Measurements from ENCODE around the gene GNAS. TPM values are rescaled to one million over a fixed set of nuclear protein-coding genes. Genes with fewer than 3 reads are reported as not detected.

The GNAS gene
- total RNA-seq, 1 donor from 2014 or later = 1,173 TPM

DNA sequence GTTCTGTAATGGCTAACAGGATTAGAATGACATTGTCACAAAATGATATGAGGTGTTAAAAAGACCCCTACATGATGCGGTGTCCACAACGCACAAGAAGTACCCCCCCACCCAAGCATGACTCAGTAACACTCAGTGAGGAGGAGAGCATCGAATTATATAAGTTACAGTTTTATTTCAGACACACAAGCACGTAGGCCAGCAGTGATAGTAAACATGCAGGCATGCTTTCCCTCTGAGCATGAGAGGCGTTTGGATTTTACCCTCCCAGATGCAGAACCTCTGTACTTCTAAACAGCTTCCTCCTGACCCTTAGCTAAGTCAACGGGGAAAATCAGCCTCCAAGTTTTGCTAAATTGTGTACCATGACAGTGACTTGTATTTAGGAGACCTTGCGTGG lies 23.9 kb downstream of the GNAS start:
- H3K4me1 Mint-ChIP-seq (ENCODE audit: unreplicated experiment) = peaks cover 20% of the 10 kb centered on the region
- DNase-seq (ENCODE audit: extremely low spot score, unreplicated experiment) = peak; percentile 8
- H3K27me3 Mint-ChIP-seq (ENCODE audit: unreplicated experiment) = no peaks in the 10 kb centered on the region
- no peaks in the 10 kb centered on the region for H3K36me3 Mint-ChIP-seq (ENCODE audit: unreplicated experiment)
- TF ChIP-seq, protein P1, sequence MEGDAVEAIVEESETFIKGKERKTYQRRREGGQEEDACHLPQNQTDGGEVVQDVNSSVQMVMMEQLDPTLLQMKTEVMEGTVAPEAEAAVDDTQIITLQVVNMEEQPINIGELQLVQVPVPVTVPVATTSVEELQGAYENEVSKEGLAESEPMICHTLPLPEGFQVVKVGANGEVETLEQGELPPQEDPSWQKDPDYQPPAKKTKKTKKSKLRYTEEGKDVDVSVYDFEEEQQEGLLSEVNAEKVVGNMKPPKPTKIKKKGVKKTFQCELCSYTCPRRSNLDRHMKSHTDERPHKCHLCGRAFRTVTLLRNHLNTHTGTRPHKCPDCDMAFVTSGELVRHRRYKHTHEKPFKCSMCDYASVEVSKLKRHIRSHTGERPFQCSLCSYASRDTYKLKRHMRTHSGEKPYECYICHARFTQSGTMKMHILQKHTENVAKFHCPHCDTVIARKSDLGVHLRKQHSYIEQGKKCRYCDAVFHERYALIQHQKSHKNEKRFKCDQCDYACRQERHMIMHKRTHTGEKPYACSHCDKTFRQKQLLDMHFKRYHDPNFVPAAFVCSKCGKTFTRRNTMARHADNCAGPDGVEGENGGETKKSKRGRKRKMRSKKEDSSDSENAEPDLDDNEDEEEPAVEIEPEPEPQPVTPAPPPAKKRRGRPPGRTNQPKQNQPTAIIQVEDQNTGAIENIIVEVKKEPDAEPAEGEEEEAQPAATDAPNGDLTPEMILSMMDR (IDR thresholded peaks at IDR 0.05) = no peak
- H3K27ac Mint-ChIP-seq (ENCODE audit: unreplicated experiment) = no peak overlapping the region
- no peaks in the 10 kb centered on the region for H3K9me3 Mint-ChIP-seq (ENCODE audit: unreplicated experiment)
- no peak overlapping the region for H3K4me3 Mint-ChIP-seq (ENCODE audit: unreplicated experiment)

DNA sequence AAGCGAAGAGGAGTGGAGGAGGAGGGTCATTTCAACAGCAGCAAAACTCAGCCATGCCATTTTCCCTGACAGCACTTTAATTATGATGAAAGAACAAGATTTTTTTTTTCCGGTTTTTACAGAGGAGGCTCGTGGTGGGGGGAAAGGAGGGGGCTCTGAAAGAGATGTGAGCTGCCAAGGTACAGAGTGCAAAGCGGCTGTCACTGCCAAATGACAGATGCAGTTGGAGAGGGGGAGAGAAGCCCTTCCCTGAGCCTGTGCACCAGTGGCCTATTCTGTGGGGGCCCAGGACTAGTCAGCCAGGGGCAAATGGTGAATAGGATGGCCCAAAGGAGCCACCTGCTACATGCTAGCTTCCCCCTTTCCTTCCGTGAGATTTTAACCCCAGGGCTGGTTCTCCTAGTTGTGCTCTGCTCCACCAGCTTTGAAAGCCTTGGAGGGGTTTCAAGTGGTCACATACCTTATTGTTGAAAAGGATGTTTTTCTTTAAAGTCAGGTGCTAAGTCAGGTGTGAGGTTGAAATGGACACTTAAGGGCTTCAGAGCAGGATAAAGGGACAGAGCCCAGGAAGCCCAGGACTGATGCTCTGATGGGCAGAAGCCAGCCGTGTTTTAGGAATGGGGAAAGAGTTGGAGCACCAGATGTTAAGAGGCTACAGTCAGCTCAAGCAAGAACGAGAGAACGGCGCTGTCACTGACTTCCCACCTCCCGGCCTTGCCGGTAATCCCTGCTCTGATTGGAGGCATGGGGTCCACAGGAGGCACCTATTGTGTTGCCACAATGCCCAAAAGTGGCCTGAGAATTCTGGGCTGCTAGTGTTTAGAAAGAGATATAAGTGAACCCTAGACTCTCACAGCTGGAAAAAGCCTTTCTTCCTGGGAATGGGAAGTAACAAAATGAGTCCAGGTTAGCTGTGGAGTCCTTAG lies 24.8 kb downstream of the GNAS start:
- Mint-ChIP-seq H3K27me3 (ENCODE audit: unreplicated experiment) (no peaks in the 10 kb centered on the region), H3K4me3 (ENCODE audit: unreplicated experiment) (no peak overlapping the region), H3K36me3 (ENCODE audit: unreplicated experiment) (no peaks in the 10 kb centered on the region), H3K9me3 (ENCODE audit: unreplicated experiment) (no peaks in the 10 kb centered on the region), H3K4me1 (ENCODE audit: unreplicated experiment) (peaks cover 20% of the 10 kb centered on the region), H3K27ac (ENCODE audit: unreplicated experiment) (no peak overlapping the region)
- DNase-seq (ENCODE audit: extremely low spot score, unreplicated experiment) = peak; percentile 13
- TF ChIP-seq, protein P1 (IDR thresholded peaks at IDR 0.05) = no peak

DNA sequence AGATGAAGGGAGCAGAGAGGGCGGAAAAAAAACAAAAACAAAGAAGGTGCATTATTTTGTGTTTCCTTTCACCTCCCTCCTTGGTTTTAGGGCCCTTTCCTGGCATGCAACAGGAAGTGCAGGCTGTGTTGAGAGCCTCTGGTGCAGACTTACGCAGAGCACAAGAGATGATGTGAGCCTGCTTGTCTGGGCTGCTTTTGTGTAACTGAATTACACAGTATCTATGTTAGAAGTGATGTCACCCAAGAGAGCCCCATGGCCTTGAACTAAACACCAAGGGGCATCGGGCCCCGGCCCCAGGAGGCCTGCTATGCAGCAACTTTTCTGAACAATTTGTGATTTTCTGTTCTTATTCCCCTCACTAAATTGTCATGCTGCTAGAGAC lies 25.5 kb downstream of the GNAS start:
- no peak overlapping the region for H3K4me3 Mint-ChIP-seq (ENCODE audit: unreplicated experiment)
- peaks cover 25% of the 10 kb centered on the region for H3K4me1 Mint-ChIP-seq (ENCODE audit: unreplicated experiment)

DNA sequence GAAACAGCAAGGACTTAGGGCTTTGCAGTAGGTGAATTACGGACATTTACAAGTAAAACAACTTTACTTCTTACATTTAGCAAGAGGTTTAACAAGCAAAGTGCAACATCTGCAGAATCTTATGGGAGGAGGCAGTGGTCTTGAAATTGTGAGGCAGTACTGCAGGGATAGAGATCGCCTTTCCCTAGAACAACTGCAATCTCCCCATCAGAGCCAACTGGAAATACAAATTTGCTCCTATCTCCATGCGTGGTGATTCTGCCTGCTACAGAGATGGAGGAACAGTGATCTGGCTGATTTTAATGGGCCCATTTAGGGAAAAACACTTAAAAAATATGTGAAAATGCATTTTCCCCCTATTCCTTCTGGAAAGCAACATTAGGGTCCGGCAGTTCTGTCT lies 25.9 kb downstream of the GNAS start:
- Mint-ChIP-seq H3K27ac (ENCODE audit: unreplicated experiment) (no peak overlapping the region), H3K36me3 (ENCODE audit: unreplicated experiment) (no peaks in the 10 kb centered on the region), H3K9me3 (ENCODE audit: unreplicated experiment) (no peaks in the 10 kb centered on the region), H3K27me3 (ENCODE audit: unreplicated experiment) (no peaks in the 10 kb centered on the region), H3K4me3 (ENCODE audit: unreplicated experiment) (no peak overlapping the region), H3K4me1 (ENCODE audit: unreplicated experiment) (peaks cover 28% of the 10 kb centered on the region)
- no peak for DNase-seq (ENCODE audit: extremely low spot score, unreplicated experiment)
- TF ChIP-seq, protein P1 (IDR thresholded peaks at IDR 0.05) = no peak

More for the DNA sequence above, 25.5 kb downstream of the GNAS start:
- no peaks in the 10 kb centered on the region for H3K36me3 Mint-ChIP-seq (ENCODE audit: unreplicated experiment)
- TF ChIP-seq, protein P1 (IDR thresholded peaks at IDR 0.05) = no peak
- no peaks in the 10 kb centered on the region for H3K9me3 Mint-ChIP-seq (ENCODE audit: unreplicated experiment)
- no peaks in the 10 kb centered on the region for H3K27me3 Mint-ChIP-seq (ENCODE audit: unreplicated experiment)
- no peak for DNase-seq (ENCODE audit: extremely low spot score, unreplicated experiment)
- no peak overlapping the region for H3K27ac Mint-ChIP-seq (ENCODE audit: unreplicated experiment)

DNA sequence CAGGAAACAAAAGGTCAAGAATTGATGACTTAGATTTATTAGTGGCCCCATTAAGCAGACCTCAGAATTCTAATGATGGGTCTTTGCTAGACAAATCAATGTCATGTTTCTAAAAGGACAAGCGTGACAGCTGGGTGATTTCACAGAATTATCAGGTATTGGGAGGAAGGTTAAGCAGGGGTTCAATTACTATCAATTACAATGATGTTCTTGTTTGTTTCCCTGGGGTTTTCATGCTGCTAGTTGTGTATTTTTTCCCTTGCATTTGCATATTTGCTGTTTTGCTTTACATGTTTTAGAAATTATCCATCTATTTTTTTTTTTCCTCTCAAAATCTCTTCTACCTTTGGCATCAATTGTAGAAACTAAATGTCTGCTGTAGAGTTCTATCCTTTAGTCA lies 27.9 kb downstream of the GNAS start:
- Mint-ChIP-seq H3K36me3 (ENCODE audit: unreplicated experiment) (no peaks in the 10 kb centered on the region), H3K4me1 (ENCODE audit: unreplicated experiment) (peaks cover 26% of the 10 kb centered on the region), H3K27me3 (ENCODE audit: unreplicated experiment) (no peaks in the 10 kb centered on the region), H3K4me3 (ENCODE audit: unreplicated experiment) (no peak overlapping the region), H3K27ac (ENCODE audit: unreplicated experiment) (no peak overlapping the region), H3K9me3 (ENCODE audit: unreplicated experiment) (no peaks in the 10 kb centered on the region)
- TF ChIP-seq, protein P1 (IDR thresholded peaks at IDR 0.05) = no peak
- no peak for DNase-seq (ENCODE audit: extremely low spot score, unreplicated experiment)
